GM12873 (cell line): ENCODE measurements around the gene PKMYT1.

ENCODE experiments used
- TF ChIP-seq, protein P1 (sequence below): IDR thresholded peaks from 2 replicates; pipeline ENCODE4 v1.5.1; 2012; ENCODE audit warnings: low read depth, mild to moderate bottlenecking, moderate library complexity, low read length, control low read depth; ENCODE audit not compliant: insufficient read depth; ENCODE audit errors: missing control alignments

Gene PKMYT1

DNA sequence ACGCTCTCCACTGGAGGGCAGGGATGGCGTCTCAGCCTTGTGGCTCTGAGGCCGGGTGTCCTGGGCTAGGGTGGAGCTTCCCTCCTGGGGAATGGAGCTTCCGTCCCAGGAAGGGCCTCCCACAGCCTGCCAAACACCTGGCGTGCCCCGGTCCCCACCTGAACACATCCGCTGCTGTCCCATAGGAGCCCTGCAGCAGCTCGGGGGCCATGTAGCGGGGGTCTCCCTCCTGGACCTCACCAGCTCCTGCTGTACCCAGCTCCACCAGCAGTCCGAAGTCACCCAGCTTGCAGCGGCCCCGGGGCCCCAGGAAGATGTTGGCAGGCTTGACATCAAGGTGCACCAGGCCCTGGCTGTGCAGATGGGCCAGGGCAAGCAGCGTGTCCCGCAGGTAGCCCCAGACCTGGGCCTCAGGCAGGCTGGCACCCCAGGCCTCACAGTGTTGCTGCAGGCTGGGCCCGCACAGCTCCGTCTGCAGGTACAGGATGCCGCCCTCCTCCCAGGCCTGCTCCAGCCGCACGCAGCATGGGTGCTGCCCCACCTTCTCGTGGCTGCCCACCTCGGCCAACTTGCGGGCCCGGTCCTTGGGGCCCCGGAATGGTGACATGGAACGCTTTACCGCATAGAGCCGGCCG, 5.0 kb downstream of the PKMYT1 start:
- TF ChIP-seq, protein P1, sequence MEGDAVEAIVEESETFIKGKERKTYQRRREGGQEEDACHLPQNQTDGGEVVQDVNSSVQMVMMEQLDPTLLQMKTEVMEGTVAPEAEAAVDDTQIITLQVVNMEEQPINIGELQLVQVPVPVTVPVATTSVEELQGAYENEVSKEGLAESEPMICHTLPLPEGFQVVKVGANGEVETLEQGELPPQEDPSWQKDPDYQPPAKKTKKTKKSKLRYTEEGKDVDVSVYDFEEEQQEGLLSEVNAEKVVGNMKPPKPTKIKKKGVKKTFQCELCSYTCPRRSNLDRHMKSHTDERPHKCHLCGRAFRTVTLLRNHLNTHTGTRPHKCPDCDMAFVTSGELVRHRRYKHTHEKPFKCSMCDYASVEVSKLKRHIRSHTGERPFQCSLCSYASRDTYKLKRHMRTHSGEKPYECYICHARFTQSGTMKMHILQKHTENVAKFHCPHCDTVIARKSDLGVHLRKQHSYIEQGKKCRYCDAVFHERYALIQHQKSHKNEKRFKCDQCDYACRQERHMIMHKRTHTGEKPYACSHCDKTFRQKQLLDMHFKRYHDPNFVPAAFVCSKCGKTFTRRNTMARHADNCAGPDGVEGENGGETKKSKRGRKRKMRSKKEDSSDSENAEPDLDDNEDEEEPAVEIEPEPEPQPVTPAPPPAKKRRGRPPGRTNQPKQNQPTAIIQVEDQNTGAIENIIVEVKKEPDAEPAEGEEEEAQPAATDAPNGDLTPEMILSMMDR = no peak

DNA sequence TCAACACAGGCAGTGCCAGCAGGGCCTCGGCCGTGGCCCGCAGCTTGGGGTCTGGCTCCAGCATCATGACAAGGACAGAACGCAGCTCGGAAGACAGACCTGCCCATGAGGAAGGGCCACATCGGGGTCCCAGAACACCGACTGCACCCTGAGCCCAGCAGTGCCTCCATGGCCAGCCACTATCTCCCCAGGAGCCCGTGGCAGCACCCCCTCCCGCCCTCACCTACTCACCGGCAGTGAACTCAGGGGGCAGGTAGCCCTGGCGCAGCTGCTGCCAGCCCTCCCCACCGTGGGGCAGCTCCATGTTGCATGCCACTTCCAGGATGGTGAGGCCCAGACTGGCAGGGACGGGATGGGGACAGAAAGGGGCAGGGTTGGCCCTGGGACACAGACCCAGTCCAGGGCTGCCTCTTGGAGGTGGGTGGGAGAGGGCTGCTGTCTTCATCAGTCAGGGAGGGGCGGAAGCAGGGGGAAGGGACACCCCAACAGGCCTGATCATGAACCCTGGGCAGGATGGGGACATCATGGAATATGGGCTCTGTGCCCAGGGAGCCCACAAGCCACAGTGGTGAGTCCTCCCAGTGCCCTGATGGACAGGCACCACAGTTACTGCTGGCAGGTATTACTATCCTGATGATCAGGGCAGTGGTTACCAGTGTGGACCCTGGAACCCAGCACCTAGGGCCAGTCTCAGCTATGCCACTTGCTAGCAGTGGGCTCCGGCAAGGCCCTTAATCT, 5.8 kb downstream of the PKMYT1 start:
- TF ChIP-seq, protein P1 = no peak

DNA sequence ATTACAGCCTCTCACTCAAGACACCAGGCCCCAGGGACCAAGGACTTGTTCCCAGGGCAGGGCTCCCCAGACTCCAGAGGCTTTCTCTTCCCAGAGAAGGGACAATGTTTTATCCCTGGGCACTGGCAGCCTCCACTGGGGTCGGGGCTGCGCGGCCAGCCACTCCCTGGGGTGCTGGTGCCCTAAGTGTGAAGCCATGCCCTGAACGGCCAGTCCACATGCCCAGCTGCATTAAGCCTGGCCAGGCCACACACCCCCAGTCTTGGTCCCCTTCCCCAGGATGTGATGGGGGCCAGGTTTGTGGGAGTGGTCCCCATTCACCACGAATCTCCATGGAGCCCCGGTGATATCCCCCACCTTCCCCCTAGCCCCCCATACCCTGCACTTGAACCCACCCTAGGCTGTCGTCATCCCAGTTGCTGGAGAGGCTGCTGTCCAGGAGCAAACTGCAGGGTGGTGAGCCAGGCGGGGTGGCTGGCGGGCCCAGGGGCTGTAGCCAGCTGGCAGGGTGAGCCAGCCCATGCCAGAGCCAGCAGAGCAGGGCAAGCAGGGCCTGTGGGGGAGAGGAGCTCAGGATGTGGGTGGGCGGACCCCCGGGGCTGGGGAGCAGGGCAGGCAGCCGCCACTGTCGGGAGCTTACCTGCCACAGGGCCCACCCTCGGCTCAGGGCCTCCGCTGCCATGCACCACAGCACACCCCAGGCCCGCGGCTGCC, 6.5 kb downstream of the PKMYT1 start:
- TF ChIP-seq, protein P1 = no peak

DNA sequence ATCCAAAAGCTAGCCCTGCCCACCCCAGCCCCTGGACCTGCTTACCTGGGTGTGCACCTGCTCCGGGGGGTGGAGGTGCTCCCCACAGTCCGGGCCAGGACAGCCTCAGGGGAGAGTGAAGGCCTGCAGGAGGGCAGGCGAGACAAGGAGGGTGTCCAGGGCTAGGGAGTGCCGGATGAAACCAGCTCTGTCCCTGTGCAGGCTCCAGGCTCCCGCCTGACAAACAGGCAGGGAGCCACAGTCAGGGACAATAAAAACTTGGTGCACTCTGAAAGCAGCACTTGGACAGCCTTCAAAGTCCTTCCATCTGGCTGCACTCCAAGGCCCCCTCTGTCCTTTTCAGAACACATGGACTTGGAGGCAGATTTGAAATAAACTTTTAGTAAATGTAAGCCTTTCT, 7.2 kb downstream of the PKMYT1 start:
- TF ChIP-seq, protein P1 = no peak

DNA sequence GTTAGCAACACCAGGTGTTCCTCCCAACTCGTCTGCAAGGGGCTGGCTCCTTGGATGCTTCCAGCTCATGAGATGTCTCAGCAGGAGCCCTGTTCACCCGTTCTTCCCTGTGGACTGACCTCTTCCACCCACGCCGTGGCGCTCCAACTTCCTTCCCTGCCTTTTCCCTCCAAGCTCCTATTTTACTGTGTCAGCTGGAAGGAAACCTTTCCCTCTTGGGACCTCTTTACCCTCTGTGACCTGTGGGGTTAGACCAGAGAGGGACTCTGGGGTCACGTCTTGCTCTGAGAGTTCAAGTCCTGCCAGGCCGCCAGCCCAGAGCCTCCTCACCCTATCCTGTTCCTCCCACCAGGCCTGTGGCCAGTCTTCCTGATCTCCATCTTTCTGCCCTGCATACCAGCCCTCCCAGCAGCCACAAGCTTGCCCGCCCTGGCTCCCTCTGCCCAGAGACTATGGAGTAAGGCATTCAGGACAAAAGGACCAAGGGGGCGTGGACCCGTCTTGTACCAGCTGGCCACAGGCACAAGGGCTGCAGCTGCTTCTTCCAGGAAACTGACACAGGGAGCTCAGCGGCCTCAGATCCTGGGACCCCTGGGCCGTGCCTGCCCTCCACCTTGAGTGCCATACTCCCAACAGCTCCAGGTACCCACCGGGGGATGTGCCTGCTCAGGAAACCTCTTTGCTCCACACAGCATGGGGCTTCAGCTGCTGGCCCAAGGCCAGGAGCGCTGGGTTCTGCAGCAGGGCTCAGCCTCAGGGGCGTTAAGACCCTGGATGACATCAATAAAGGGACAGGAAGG, 8.1 kb downstream of the PKMYT1 start:
- TF ChIP-seq, protein P1 = no peak

DNA sequence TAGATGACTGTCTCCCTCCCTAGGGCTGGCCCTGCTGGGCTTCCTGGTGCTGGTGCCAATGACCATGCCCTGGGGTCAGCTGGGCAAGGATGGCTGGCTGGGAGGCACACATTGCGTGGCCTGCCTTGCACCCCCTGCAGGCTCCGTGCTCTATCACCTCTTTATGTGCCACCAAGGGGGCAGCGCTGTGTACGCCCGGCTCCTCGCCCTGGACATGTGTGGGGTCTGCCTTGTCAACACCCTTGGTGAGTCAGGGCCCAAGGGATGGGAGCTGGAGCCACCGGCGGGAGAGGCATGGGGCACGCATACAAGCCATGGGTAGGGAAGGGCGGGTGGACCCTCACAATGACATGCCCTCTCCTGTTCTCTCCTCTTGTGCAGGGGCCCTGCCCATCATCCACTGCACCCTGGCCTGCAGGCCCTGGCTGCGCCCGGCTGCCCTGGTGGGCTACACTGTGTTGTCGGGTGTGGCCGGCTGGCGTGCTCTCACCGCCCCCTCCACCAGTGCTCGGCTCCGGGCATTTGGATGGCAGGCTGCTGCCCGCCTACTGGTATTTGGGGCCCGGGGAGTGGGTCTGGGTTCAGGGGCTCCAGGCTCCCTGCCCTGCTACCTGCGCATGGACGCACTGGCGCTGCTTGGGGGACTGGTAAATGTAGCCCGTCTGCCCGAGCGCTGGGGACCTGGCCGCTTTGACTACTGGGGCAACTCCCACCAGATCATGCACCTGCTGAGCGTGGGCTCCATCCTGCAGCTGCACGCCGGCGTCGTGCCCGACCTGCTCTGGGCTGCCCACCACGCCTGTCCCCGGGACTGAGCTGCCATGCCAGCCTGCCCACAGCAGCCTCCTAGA, 8.9 kb downstream of the PKMYT1 start:
- TF ChIP-seq, protein P1 = no peak
